GM19438 (cell line): ENCODE measurements around the gene DAGLA.

Experiments used
- ATAC-seq: cut with Tn5 transposase; IDR thresholded peaks from one replicate; pipeline ENCODE4 v1.9.1; 2021; ENCODE audit warnings: low read depth; ENCODE audit not compliant: unreplicated experiment

DAGLA gene

GRCh38 chr11:61706452-61707400 lies 26.5 kb downstream of the DAGLA start:
- ATAC-seq, result no peak

GRCh38 chr11:61707574-61707973 lies 27.4 kb downstream of the DAGLA start:
- no peak for ATAC-seq

- ATAC-seq, result no peak
Measured at GRCh38 chr11:61709110-61709509, 28.9 kb downstream of the DAGLA start.

- ATAC-seq, result no peak
Measured at GRCh38 chr11:61709572-61709971, 29.4 kb downstream of the DAGLA start.

GRCh38 chr11:61710019-61710418 lies 29.8 kb downstream of the DAGLA start:
- no peak for ATAC-seq

- ATAC-seq, result no peak
Measured at GRCh38 chr11:61711037-61711436, 30.8 kb downstream of the DAGLA start.

GRCh38 chr11:61711498-61711897 lies 31.3 kb downstream of the DAGLA start:
- ATAC-seq, result no peak

GRCh38 chr11:61712314-61712713 lies 32.1 kb downstream of the DAGLA start:
- ATAC-seq, result no peak

- no peak for ATAC-seq
Measured at GRCh38 chr11:61712846-61713245, 32.7 kb downstream of the DAGLA start.

GRCh38 chr11:61713464-61713863 lies 33.3 kb downstream of the DAGLA start:
- ATAC-seq, result no peak

- no peak for ATAC-seq
Measured at GRCh38 chr11:61713906-61714305, 33.7 kb downstream of the DAGLA start.

GRCh38 chr11:61714316-61714715 lies 34.1 kb downstream of the DAGLA start:
- no peak for ATAC-seq

- no peak for ATAC-seq
Measured at GRCh38 chr11:61714916-61715315, 34.7 kb downstream of the DAGLA start.

GRCh38 chr11:61715867-61716266 lies 35.7 kb downstream of the DAGLA start:
- no peak for ATAC-seq

- ATAC-seq, result no peak
Measured at GRCh38 chr11:61716478-61717285, 36.5 kb downstream of the DAGLA start.

GRCh38 chr11:61717286-61718033 lies 37.3 kb downstream of the DAGLA start:
- no peak for ATAC-seq

- ATAC-seq, result no peak
Measured at GRCh38 chr11:61718046-61718531, 37.9 kb downstream of the DAGLA start.

GRCh38 chr11:61718621-61719302 lies 38.6 kb downstream of the DAGLA start:
- ATAC-seq, result no peak

- no peak for ATAC-seq
Measured at GRCh38 chr11:61719978-61720377, 39.8 kb downstream of the DAGLA start.

- no peak for ATAC-seq
Measured at GRCh38 chr11:61720597-61720996, 40.4 kb downstream of the DAGLA start.
